Stimulated activated CD4-positive, alpha-beta T cell treated with anti-CD3 and anti-CD28 coated beads, Interleukin-1b, Interleukin-23, amount 100 ng/mL, for 1 hour (primary cell): ENCODE data around the gene CACNA1S.

Experiments
- DNase-seq, 2 donors: peaks; one replicate each; pipeline ENCODE4 v3.0.0-alpha.2; 2020; ENCODE audit warnings: low read depth in 2 of 2

CACNA1S gene

GRCh38 chr1:201013991-201014815 is 98.0 kb downstream of the CACNA1S start:
- DNase-seq: no peak

- DNase-seq: no peak
Observed at GRCh38 chr1:201013031-201013485, 99.2 kb downstream of the CACNA1S start.

DNA sequence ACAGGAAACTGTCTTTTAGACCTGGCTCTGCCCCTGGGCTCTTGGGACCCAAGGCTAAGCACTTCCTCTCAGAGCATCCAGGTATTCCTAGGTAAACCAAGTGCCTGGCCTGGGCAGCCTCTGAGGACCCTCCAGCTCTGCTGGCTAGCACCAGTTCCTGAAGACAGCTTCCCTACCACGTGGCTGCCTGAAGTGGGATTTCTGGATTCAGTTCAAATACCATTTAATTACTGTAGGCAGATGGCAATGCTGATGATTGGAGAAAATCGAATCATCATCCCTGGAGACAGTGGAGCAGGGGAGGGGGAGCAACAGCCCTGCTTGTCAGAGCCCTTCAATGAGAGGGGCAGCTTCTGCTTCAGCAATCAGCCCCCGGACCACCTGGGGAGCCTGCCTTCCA is 100.6 kb downstream of the CACNA1S start:
- no peak for DNase-seq

DNA sequence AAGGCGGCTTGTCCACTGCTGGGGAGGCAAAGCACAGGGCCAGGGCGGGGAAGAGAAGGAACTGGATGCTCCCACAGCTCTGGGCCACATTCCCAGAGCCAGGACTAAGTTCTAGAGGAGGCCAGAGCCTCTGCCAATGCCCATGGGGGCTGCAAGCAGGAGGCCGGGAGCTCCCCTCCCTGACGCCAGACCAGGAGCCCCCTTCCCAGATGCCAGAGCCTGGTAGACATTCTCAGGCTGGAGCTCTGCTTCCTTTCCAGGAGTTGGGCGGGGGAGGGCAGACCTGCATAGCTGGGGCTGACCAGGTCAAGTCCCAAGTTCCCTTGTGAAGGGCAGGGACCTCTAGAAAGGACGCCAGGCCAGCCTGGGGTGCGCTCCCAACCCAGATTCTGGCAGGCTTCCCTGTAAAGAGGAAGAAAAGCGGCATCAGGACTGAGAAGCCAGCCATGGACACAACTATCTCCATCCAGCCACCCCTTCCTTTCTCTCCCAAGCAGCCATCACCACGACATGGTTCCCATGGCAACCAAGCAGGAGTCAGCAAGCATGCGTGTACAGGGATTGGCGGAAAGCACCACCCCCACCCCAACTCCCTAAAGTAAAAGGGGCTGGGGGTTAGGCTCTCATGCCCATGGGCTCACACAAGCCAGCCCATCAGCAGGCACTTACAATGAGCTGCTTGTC is 102.1 kb downstream of the CACNA1S start:
- DNase-seq: no peak

GRCh38 chr1:201008666-201009360 is 103.4 kb downstream of the CACNA1S start:
- DNase-seq: no peak

GRCh38 chr1:201007481-201007880 is 104.7 kb downstream of the CACNA1S start:
- no peak for DNase-seq

- no peak for DNase-seq
Observed at GRCh38 chr1:201006450-201006849, 105.8 kb downstream of the CACNA1S start.

DNA sequence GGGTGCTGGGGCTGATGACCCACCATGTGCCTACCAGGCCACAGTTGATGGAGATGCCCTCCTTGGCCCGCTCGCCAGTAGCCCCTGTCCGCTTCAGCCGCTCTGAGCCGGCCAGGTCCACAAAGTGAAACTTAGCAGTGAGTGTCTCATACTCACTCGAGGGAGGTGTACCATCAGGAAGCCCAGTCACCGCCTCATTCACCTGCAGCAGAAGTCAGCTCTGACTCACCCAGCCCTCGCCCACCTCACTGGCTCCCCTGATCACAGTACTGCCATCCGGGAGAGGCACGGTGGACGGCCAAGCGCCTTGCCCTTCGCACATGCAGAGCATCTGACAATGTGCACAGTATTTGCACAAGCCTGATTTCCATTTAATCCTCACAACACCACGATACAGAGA is 107.5 kb downstream of the CACNA1S start:
- DNase-seq: no peak

GRCh38 chr1:201004154-201004553 is 108.1 kb downstream of the CACNA1S start:
- no peak for DNase-seq

DNA sequence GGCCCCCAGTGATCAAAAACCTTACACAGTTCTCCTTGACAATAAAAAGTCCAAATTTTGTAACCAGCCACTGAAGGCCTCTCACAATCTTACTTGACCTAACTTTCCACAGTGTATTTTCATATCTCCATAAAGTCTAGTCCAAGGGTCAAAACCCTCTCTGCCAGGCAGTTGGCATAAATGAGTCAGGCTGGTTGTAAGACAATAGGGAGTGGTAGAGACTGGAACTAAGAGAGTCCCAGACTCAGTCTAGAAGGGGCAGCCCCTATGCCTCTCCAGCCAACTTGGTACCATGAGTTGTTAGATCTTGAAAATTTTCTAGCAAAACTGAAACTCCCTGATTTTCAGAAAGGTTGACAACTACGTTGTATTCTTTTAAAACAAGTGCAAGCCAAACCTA is 109.7 kb downstream of the CACNA1S start:
- DNase-seq: no peak

DNA sequence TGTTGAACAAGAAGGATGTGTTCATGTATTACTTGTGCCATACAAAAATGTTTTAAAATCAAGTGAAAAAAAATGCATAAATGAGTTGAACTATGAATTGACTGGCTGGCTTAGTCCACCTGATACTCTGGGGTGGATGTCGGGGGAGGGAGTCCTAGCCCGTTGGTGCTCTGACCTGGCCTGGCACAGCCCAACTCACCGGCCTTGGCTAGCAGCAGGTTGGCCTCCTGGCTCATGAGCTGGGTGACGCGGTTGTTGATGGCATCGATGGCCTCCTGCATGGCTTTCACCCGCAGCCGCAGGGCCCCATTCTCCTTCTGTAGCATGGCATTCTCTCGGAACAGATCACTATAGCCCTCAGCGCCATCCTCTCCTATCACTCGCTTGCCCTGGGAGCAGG is 110.3 kb downstream of the CACNA1S start:
- DNase-seq: no peak

GRCh38 chr1:201000391-201000790 is 111.8 kb downstream of the CACNA1S start:
- no peak for DNase-seq

DNA sequence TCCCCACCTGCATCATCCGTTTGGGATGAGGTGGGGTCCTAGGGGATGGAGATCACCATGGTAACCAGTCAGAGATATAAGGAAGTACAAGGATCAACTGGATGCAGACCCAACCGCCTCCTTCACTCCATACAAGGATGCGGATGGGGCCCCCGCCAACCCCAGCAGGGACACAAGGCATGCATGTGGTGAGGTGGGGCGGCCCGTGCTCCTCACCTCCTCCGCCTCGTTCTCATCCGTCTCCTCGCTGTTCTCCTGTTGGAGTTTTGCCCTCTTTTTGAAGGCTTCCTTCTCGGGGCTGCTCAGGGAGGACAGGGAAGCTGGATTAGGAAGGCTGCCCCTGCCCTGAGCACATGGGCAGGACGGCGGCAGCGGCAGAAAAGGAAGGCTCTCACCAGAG is 112.6 kb downstream of the CACNA1S start:
- no peak for DNase-seq

DNA sequence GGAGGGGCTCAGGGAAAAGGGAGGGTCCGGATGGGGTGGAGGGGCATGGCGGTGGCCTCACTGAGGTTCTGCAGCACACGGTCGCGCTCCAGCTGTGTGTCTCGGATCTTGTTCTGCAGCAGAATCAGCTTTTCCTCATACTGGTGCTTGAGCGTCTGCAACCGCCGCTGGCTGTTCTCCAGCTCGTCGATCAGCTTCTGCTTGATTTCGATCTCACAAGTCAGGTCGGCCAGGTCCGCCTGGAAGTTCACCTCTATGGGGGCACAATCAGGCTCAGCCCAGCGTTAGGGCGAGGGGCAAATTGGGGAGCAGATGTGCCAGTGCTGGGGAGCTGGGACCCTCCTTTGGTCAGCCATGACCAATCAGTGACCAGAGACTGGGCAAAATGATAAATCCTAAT is 113.9 kb downstream of the CACNA1S start:
- no peak for DNase-seq

DNA sequence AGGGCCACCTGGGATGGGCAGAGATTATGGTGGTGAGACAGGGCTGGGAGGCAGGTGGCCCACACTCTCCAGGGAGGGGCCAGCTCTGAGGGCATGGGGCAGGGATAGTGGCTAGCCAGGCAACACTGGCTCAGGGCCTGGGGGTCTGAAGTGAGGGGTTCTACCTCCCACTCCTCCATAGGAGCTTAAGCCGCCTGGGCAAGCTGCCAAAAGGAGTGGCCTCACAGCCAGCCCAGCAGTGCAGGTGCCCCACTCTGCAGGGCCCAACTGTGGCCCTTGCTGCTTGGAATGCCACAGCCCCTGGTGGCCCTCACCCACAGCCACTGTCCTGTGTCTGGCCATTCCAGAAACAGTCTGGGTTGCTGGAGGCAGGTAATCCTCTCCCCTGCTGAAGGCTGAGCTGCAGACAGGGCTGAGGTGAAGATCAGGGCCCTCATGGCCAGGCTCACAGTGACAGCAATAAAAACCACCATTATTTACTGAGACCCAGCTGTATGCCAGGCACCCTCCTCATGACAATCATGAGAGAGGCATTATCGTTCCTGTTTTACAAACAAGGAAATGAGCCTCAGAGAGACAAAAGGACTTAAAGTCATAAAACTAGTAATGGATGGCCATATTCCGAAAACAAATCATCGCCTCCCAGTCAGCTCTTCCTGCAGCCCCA is 119.7 kb downstream of the CACNA1S start:
- DNase-seq: no peak

GRCh38 chr1:200991097-200991614 is 121.1 kb downstream of the CACNA1S start:
- no peak for DNase-seq

- no peak for DNase-seq
Observed at GRCh38 chr1:200990114-200990513, 122.1 kb downstream of the CACNA1S start.
